GM19395 (cell line): Measurements from ENCODE around the gene KCNK2.
A peak's percentile ranks its signal among the peaks of the same experiment; 100 is the strongest.

Experiments
- ATAC-seq: cut with Tn5 transposase; IDR thresholded peaks from one replicate; pipeline ENCODE4 v1.9.1; 2021; ENCODE audit warnings: mild to moderate bottlenecking, moderate library complexity; ENCODE audit not compliant: unreplicated experiment

KCNK2 gene

GRCh38 chr1:215094381-215094780 is 11.8 kb downstream of the KCNK2 start:
- ATAC-seq = no peak

GRCh38 chr1:215095524-215095923 is 13.0 kb downstream of the KCNK2 start:
- ATAC-seq = no peak

DNA sequence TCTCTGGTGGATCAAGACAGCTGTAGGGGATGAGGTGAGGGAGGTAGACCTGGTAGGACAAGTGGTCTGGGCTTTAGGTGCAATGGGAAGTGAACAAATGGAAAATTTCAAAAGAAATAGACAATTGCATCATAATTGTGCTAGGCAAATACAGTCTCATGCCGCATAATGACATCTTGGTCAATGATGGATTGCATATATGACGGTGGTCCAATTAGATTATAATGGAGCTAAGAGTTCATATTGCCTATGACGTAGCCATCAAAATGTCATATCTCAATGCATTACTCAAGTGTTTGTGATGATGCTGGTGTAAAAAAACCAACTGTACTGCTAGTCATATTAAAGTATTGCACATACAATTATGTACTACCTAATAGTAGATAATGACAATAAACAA is 19.0 kb downstream of the KCNK2 start:
- ATAC-seq = no peak

DNA sequence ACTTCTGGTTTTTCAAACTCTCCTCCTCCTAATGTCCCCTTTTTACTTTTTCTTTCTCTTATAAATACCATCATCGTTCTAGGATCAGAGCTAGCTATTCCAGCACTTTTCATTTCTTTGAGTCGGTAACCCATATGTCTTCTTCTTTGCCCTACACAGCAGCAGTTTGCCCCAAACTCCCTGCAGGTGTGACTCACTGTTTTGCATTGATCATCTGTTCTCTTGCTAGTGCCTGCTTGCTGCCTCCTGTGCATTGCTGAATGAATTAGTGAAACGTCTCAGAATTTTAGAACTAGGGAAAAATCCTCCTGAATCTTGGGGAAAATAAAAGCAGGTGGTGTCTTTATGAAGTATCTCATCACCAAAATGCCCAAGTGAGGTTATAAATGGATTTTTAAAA is 21.7 kb downstream of the KCNK2 start:
- no peak for ATAC-seq

- no peak for ATAC-seq
Measured at GRCh38 chr1:215106067-215106466, 23.5 kb downstream of the KCNK2 start.

DNA sequence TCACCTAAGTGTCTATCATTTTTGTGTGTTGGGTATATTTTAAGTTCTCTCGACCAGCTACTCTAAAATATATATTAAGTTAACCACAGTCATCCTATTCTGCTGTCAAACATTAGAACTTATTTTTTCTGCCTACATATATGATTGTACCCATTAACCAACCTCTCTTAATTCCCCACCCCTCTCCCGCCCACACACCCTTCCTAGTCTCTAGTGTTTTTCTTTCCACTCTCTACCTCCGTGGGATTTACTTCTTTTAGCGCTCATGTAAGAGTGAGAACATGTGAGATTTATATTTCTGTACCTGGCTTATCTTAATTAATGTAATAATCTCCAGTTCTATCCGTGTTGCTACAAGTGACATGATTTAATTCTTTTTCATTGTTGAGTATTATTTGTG is 26.6 kb downstream of the KCNK2 start:
- no peak for ATAC-seq

- ATAC-seq = no peak
Measured at GRCh38 chr1:215111916-215112315, 29.4 kb downstream of the KCNK2 start.

- ATAC-seq = peak; percentile 73
Measured at GRCh38 chr1:215113776-215114153, 31.2 kb downstream of the KCNK2 start.

DNA sequence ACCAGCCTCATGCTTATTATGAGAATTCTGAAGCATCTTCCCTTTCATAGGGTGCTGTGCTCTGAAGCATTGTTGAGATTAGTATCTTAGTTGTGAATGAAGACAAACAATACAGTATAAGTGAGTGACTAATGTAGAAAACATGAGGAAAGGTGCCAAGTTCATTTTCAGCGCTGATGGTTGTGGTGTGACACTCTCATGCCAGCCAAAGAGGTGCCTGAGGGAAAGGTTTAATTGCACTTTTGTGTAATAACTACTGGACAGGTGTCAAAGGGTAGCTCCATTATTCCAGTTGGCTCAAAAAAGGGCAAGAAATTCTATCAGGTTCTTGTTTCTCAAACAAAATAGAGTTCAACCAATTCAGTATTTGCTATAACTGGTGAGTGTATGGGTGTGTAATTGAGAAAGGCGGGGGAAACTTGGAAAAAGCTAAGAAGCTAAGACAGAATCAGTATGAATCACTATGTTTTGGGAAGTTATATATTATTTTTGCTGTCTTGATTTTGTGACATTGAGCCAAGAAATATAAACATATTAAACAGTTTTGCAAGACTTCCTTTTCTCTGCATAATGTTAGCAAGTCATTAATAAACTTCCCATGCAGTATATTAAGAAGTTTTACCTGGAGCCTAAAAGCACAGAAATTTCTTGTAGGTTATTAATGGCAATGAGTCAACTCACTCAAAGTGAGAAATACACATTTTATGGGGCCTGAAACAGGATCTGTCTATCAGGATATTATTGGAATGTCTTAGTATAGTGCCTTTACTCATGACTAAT is 31.8 kb downstream of the KCNK2 start:
- peak; percentile 29 for ATAC-seq

GRCh38 chr1:215115760-215116159 is 33.2 kb downstream of the KCNK2 start:
- ATAC-seq = no peak

DNA sequence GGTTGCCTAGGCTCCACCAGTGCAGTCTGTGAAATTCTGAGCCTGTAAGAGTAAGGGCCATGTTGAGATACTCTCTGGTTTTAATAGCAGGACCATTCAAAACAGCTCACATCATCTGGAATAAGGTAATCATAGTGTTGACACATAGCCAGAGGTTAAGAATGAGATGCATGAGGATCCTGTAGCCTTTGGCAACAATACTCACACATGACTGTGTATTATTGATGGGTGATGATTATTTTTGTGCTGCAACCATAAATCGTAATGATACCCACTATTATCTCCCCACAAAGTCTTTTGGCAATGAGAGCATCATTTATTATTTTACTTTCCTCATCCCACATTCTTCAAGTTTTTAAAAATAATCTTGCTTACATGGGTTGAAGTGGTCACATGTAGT is 35.5 kb downstream of the KCNK2 start:
- ATAC-seq = no peak

GRCh38 chr1:215119056-215119455 is 36.5 kb downstream of the KCNK2 start:
- ATAC-seq = no peak

DNA sequence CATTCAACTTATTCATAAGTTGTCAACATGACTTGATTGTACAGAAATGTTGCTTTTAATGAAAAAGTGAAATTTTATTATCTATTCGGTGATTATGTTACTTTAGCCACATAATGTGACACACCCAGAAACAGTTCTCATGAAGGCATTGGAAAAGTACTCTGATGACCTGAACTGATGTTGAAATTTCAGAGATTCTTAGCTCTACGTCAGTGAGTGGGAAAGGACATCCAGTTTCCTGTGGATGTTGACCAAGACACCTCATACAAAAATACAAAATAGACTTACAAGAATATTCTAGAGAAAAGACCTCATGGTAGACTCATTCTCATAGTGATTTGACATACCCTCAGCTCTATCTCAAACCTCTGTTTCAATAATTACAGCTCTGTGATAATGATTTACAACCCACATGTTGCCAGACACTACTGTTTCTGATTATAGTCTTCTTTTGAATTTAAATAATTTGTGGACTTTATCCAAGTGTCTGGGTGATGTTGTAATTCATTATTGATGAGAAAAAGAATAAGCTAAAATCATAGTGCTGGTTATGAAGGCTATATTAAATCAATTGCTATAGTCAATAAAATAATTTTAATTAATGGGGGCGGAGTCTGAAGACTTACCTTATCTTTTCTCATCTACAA is 37.3 kb downstream of the KCNK2 start:
- ATAC-seq = no peak

DNA sequence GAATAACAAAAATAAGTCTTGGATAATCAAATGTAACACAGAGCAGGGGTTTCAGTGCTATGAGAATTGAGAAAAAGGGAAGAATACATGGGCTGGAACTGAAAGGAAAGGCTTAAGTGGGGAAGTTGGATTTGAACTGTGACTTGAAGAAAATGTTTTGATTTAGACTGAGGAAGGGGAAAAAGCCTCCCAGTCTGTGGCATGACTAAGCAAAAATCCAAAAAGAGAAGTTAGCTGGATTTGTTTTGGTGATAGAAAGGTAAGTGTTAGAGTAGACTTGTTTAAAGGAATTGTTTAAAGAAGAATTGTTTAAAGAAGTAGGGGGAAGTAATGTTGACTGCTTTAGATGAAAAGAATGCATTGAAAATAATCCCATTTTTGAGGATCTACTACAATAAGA is 46.0 kb downstream of the KCNK2 start:
- ATAC-seq = no peak

DNA sequence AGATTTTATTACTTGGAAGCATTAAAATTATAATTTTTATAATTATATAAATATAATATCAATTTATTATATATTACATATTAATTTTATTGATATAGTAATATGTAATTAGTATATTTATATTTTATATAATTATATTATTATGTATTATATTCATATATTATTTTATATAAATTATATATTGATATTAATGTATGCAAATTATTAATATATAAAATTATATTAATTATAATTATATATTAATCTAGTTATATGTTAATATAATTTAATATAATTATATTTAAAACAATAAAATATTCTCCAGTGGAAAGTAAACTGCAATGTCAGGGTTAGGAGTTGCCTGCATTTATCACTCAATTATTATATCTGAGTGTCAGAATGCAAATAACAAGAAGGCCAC is 48.8 kb downstream of the KCNK2 start:
- no peak for ATAC-seq

- ATAC-seq = no peak
Measured at GRCh38 chr1:215132156-215132555, 49.6 kb downstream of the KCNK2 start.

- ATAC-seq = no peak
Measured at GRCh38 chr1:215133532-215133931, 51.0 kb downstream of the KCNK2 start.

GRCh38 chr1:215137985-215138384 is 55.4 kb downstream of the KCNK2 start:
- ATAC-seq = no peak

GRCh38 chr1:215140135-215140534 is 57.6 kb downstream of the KCNK2 start:
- no peak for ATAC-seq

DNA sequence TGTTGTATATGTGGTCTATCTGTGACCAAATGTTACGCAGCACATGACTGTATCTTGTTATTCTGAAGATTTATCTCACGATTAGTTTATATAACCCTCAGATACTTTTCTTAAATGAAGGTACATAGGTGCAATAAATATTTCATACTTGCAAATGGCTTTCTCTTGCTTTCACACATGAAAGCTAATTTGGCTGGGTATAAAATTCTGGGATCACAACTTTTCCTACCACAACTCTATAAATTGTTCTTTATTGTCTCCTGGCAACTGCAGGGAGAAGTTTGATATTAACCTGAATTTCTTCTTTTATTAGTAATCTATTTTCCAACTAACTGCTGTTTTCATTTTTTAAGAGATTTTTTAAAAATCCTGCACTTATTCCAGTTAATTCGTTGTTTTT is 58.9 kb downstream of the KCNK2 start:
- no peak for ATAC-seq

DNA sequence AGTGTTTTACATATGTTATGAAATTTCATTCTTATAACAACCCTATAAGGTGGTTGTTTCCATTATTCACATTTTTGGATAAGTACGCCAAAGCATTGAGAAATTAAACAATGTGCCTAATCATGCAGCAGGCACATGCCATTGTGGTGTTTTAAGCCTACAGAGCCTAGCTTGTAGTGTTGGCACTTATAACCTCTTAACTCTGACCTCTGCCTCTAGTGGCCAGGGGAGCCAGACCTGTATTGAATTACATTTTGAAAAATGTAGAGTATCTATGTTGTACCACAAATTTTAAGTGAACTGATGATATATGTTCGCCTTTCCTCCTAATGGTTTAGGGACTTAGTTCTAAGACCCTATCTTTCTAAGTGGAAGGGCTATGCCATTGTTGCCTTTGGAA is 61.0 kb downstream of the KCNK2 start:
- ATAC-seq = no peak

DNA sequence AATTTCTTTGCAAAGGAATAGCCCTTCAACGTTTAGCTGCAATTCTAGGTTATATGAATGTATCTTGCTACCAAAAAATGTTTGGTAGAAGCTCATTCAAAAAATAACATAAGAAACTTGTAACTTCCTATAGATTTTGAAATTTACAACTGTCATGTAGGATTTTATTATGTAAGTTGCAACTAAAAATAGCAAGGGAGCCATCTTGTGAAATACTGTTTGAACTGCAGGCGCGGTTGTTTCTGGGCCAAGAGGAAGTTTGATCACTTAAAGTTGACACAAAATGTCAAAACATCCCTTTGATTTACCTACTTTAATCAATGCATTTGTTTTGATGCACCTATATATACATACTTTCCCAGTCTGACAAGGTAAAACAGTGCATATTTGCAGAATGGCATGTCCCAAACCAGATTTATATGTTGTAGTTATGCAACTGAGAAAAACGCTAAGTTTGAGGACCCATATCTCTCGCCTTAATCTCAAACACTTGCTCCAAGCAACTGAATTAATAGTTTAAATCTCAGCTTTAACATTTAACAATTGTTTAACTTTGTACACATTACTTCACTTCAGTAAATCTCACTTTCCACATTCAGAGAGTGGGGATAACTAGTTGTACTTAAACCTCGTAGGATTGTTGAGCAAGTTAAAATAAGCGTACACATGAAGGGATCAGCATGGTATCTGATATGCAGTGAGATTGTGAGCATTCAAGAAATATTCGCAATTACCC is 63.9 kb downstream of the KCNK2 start:
- ATAC-seq = no peak
